NCI-H345 treated with DMSO at 0.1 percent for 48 hours (cell line): Measurements from ENCODE around the gene APBB2.
"Not testable (repeated sequence)": the region's sequence is repeated elsewhere in the genome, so short reads cannot be mapped to it uniquely, and the experiment has no call there.

Experiments used
- DNase-seq: peaks from one replicate; lab custom pipeline; 2025; ENCODE audit not compliant: unreplicated experiment; lab: John Stamatoyannopoulos, UW

APBB2 gene

GRCh38 chr4:40952217-40952616, 262.1 kb downstream of the APBB2 start:
- no peak for DNase-seq

DNA sequence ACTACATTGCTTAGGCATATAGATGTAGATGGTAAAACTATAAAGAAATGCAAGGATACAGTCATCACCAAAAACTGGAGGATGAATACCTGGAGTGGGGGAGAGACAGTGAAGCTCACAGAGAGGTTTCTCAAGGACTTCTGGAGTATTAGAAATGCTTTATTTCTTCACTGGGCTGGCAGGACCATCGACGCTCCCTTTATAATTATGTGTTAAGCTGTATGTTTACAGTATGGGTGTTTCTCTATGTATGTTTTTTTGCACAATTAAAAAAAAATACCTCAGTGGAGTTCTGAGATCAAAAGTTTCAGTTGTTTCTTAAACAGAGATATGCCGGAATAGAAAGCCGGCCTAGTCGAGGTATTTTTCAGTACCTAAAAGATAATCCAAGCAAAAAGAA, 263.3 kb downstream of the APBB2 start:
- no peak for DNase-seq

DNA sequence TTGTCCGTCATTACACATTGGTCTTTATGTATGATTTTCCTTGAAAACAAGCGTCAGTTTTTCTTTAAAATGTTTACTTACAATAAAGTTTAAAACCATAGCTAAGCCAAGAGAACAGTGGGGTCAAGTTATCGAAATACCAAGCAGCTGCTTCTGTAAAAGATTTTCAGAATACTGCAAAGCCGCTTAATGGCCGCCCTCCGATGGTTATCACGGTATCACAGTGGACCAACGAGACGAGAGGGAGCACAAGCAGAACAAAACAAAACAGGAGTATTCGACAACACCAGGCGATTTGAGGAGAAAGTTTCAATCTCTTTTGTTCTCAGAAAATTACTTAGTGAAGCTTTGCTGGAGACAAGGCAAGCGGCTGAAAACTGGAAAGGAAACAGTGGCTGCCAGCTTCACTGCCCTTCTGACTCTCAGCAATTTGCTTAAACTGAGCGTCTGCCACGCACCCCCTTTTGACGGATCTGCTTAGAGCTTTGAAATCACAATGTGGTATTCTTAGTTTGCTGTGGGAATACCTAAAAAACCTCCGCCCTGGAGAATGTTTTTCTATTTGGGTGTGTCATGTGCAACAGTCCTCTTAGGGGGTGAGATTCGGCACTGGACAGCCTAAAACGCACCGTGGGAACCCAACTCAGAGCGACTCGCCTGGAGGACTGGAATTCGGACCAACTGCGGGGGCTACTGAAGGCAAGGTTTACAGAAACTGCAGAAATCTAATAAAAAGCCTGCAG, 264.8 kb downstream of the APBB2 start:
- no peak for DNase-seq

- DNase-seq = no peak
Observed at GRCh38 chr4:40948014-40948413, 266.3 kb downstream of the APBB2 start.

DNA sequence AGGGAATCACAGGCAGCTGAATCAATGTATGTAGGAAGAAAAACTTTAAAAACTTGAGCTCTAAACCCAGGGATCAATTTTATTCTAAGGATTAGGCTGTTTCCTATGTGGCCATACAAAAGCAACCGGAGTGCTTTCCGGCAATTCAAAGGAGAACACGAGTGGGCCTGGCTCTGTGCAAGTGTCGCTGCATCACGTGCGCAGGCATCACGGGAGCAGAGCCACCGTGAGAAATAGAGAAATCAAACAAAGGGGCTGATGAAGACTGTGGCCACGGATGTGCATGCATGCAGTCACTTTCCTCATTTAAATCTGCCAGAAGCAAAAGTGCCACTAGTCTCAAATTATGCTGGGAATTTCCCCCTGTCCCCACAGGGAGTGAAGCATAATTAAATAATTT, 267.7 kb downstream of the APBB2 start:
- DNase-seq = no peak

GRCh38 chr4:40940756-40941155, 273.6 kb downstream of the APBB2 start:
- DNase-seq = no peak

DNA sequence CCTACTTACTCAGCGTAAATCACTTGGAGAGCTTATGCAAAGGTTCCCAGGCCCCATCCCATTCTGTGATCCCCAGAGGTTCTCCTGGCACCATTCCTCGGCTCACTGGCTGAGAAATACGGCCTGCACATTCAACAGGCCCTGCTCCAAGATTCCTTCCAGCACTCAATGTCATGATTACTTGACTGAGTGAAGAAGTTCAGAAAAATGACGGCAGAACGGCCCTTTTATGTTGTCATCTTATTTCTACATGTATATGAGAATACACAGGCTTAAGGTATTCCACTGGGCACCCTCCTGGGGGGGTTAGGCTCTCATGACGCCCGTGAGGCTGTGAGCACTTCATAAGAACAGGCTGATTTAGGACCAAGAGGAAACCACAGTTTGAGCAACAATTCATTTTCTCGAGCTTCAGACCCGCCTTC, 274.0 kb downstream of the APBB2 start:
- no peak for DNase-seq

- DNase-seq = no peak
Observed at GRCh38 chr4:40939856-40940255, 274.5 kb downstream of the APBB2 start.

- no peak for DNase-seq
Observed at GRCh38 chr4:40938337-40938736, 276.0 kb downstream of the APBB2 start.

GRCh38 chr4:40937140-40937725, 277.1 kb downstream of the APBB2 start:
- no peak for DNase-seq

GRCh38 chr4:40934676-40935075, 279.7 kb downstream of the APBB2 start:
- no peak for DNase-seq

DNA sequence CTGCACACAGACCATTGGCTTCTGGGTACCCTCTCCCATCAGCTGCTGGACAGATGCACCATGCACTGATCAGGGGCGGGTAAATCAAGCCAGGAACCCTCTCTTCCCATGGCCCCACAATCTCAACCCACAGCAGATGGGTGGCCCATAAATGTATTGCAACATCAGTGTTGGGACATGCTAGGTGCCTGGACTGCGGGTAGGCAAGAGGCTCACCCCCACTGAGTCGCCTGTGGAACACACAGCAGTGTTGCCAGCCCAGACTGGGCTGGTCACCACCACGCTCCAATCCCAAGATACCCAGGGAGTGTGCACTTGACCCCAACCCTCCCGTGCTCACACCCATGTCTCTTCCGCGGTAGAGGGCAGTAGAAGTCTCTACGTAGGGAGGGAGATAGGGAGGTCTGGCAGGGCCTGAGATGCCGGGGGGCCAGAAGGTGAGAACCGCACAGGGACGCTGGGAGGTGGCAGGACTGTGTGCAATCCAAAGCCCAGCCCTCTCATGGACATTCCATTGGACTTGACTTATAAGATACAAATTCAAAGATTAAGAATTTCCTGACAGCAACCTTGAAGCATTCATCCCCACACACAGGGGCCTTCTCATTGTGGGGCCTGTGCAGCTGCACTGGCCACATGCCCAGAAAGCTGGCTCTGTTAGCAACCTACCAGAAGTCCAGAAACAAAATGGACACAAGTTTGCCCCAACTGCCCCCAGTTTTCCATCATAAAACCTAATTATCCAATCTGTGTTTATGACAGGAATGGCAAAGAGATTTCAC, 280.9 kb downstream of the APBB2 start:
- no peak for DNase-seq

DNA sequence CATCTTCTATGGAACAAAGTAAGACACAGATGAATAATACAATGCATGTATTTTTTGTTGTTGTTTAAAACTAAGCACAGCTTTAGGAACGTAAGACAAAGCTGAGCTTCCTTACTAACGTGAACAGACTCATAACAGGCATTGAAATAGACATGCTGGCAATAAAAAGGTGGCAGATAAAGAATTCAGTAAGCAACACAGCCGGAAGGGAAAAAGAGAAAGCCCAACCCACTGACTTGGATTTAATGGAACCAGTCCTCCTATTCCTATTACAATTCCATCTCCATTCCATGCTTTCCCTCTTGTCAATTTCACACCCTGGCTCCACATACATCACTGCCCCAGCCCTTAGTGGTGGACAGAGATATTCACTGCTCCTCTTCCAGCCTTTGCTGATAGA, 282.5 kb downstream of the APBB2 start:
- no peak for DNase-seq

- DNase-seq = no peak
Observed at GRCh38 chr4:40931238-40931637, 283.1 kb downstream of the APBB2 start.

GRCh38 chr4:40927074-40927473, 287.3 kb downstream of the APBB2 start:
- DNase-seq = no peak

- DNase-seq = no peak
Observed at GRCh38 chr4:40924793-40925117, 289.6 kb downstream of the APBB2 start.

- peak; percentile 1 for DNase-seq
Observed at GRCh38 chr4:40924096-40924792, 290.1 kb downstream of the APBB2 start.

GRCh38 chr4:40923316-40924095, 290.8 kb downstream of the APBB2 start:
- DNase-seq = no peak

DNA sequence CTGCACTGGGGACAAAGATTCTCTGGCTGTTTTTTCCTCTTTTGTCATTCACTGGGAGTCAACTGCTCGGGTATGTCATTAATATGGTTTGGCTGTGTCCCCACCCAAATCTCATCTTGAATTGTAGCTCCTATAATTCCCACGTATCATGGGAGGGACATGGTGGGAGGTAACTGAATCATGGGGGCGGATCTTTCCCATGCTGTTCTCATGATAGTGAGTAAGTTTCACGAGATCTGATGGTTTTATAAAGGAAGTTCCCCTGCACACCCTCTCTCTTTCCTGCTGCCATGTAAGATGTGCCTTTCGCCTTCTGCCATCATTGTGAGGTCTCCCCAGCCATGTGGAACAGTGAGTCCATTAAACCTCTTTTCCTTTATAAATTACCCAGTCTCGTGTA, 294.4 kb downstream of the APBB2 start:
- DNase-seq = not testable (repeated sequence)

DNA sequence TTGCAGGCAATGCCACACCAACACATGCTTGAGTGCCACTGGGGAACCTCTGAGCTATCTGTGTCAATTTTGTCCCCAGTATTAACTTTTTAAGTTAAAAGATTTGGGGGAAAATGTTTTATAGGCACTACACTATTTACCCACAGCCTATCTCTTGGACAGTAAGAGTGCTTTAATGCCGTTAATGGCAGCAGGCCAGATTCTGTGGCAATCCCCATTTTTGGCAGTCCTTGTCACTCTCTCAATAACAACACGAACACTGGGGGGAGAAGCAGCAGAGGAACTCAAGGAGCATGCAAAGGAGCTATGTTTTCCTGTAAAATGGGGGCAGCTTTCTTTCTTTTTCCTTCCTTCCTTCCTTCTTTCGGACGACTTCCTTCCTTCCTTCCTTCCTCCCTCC, 296.0 kb downstream of the APBB2 start:
- no peak for DNase-seq

DNA sequence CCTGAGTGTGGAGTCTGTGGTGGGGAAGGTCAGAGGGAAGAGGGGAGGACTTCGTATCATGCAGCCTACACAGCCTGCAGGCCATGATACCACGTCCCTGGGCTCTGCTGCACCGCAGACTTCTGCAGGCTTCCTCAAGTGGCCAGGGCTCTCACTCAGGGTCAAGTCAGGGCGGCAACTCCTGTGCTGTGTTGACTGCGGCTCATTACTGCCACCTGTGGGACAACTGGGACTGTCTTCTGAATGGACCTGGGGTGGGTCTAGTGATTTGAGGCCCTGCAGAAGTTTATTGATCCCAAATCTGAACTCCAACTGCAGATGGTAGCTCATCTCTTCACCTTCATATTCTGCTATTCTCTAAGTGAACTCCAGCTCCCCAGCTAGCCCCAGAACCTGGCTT, 297.5 kb downstream of the APBB2 start:
- no peak for DNase-seq
